Measurements from ENCODE around the gene FGFR2. TPM values are rescaled to one million over a fixed set of nuclear protein-coding genes. Genes with fewer than 3 reads are reported as not detected.
"Not testable (repeated sequence)": the region's sequence is repeated elsewhere in the genome, so short reads cannot be mapped to it uniquely, and the experiment has no call there.

FGFR2 gene
- total RNA-seq, 1 experiment from 2014 or later, result not detected

- Histone ChIP-seq H3K9me2 (replicated peaks; ENCODE audit: insufficient read depth, low read length) (no peaks in the 10 kb centered on the region), H3K9me3 (ENCODE audit: low read length) (no peaks in the 10 kb centered on the region), H3K4me3 (ENCODE audit: low read length) (no peak overlapping the region), H3K4me1 (ENCODE audit: low read length) (peaks cover 6% of the 10 kb centered on the region; the same call in 1 of the 2 replicates), H3K36me3 (ENCODE audit: insufficient read depth, low read length) (no peaks in the 10 kb centered on the region), H3K27me3 (ENCODE audit: low read length) (no peaks in the 10 kb centered on the region), H3K9ac (ENCODE audit: low read length) (no peak overlapping the region), H4K20me1 (ENCODE audit: insufficient read depth, low read depth, low read length) (no peaks in the 10 kb centered on the region), H3K4me2 (ENCODE audit: low read depth, low read length, poor library complexity, severe bottlenecking) (no peak overlapping the region), H3K27ac (ENCODE audit: low read length) (no peak overlapping the region), H2AFZ (ENCODE audit: low read length) (no peak overlapping the region), H3K79me2 (ENCODE audit: low read length) (no peaks in the 10 kb centered on the region)
- DNase-seq, result no peak
These were observed 72.8 kb downstream of the FGFR2 start for GRCh38 chr10:121525251-121526134.

DNA sequence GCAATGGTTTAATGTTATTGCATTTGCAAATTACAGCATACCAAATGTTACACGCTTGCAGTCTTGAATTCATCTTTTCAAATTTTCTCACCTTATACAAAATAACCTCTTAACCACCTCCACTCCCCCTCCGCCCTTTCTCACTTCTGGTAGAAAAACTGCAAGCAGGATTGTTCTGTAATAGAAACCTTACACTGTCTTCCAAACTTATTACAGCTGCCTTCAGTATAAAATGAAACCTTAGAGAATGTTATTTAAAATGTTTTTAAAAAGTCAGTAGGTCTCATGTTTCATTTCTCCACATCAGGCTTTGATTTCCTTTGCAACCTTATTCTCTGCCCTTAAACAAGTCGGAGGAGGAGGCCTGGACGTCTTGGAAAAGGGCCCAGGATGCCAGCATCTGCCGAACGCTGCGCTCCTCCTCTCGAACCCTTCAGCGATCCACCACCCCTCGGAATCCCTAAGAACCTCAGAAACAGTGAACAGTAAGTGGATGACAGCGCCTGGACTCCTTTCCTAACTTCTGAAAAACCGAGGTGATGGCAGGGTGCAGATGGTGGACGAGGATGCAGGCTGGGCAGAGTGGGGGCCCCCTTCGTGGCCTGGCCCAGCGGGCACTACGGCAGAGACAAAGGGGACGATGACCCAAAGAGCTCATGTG lies 74.0 kb downstream of the FGFR2 start:
- no peak for DNase-seq
- H2AFZ ChIP-seq (ENCODE audit: low read length), result no peak overlapping the region
- no peak overlapping the region for H3K4me2 ChIP-seq (ENCODE audit: low read depth, low read length, poor library complexity, severe bottlenecking)
- H4K20me1 ChIP-seq (ENCODE audit: insufficient read depth, low read depth, low read length), result no peaks in the 10 kb centered on the region
- H3K27me3 ChIP-seq (ENCODE audit: low read length), result no peaks in the 10 kb centered on the region
- H3K79me2 ChIP-seq (ENCODE audit: low read length), result no peaks in the 10 kb centered on the region
- no peak overlapping the region for H3K27ac ChIP-seq (ENCODE audit: low read length)
- peaks cover 6% of the 10 kb centered on the region; the same call in 1 of the 2 replicates for H3K4me1 ChIP-seq (ENCODE audit: low read length)
- H3K9me3 ChIP-seq (ENCODE audit: low read length), result no peaks in the 10 kb centered on the region
- no peaks in the 10 kb centered on the region for H3K36me3 ChIP-seq (ENCODE audit: insufficient read depth, low read length)
- no peak overlapping the region for H3K4me3 ChIP-seq (ENCODE audit: low read length)
- no peaks in the 10 kb centered on the region for H3K9me2 ChIP-seq (replicated peaks; ENCODE audit: insufficient read depth, low read length)
- no peak overlapping the region for H3K9ac ChIP-seq (ENCODE audit: low read length)

- no peak overlapping the region for H3K9ac ChIP-seq (ENCODE audit: low read length)
- H3K9me2 ChIP-seq (replicated peaks; ENCODE audit: insufficient read depth, low read length), result no peaks in the 10 kb centered on the region
- H3K4me2 ChIP-seq (ENCODE audit: low read depth, low read length, poor library complexity, severe bottlenecking), result no peak overlapping the region
- no peak for DNase-seq
- H3K4me1 ChIP-seq (ENCODE audit: low read length), result peaks cover 6% of the 10 kb centered on the region; the same call in 1 of the 2 replicates
- H3K9me3 ChIP-seq (ENCODE audit: low read length), result no peaks in the 10 kb centered on the region
- no peaks in the 10 kb centered on the region for H3K79me2 ChIP-seq (ENCODE audit: low read length)
- H3K4me3 ChIP-seq (ENCODE audit: low read length), result no peak overlapping the region
- H3K36me3 ChIP-seq (ENCODE audit: insufficient read depth, low read length), result no peaks in the 10 kb centered on the region
- H2AFZ ChIP-seq (ENCODE audit: low read length), result no peak overlapping the region
- H4K20me1 ChIP-seq (ENCODE audit: insufficient read depth, low read depth, low read length), result no peaks in the 10 kb centered on the region
- no peaks in the 10 kb centered on the region for H3K27me3 ChIP-seq (ENCODE audit: low read length)
- H3K27ac ChIP-seq (ENCODE audit: low read length), result no peak overlapping the region
These were observed 75.4 kb downstream of the FGFR2 start for GRCh38 chr10:121522831-121523230.

DNA sequence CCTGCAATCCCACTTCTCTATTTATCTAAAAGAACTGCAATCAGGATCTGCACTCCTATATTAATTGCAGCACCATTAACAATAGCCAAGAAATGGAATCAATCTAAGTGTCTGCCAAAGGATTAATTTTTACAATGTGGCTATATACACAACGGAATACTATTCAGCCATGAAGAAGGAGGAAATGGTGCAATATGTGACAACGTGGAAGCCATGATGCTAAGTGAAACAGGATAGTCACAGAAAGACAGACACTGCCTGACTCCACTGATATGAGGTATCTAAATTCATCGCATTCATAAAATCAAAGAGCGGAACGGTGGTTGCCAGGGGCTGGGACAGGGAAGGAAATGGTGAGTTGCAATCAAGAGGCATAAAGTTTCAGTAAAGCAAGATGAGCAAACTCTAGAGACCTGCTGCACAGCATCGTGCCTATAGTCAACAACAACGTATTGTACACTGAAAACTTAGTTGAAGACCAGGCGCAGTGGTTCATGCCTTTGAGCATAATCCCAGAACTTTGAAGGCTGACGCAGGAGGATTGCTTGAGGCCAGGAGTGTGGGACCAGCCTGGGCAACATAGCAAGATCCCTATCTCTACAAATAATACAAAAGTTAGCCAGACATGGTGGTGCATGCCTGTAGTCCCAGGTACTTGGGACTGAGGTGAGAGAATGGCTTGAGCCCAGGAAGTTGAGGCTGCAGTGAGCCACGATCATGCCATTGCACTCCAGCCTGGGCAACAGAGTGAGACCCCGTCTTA lies 76.3 kb downstream of the FGFR2 start:
- H3K9me2 ChIP-seq (replicated peaks; ENCODE audit: insufficient read depth, low read length), result no peaks in the 10 kb centered on the region
- DNase-seq, result no peak
- no peak overlapping the region for H3K9ac ChIP-seq (ENCODE audit: low read length)
- no peak overlapping the region for H3K4me2 ChIP-seq (ENCODE audit: low read depth, low read length, poor library complexity, severe bottlenecking)
- no peaks in the 10 kb centered on the region for H3K79me2 ChIP-seq (ENCODE audit: low read length)
- no peak overlapping the region for H3K4me3 ChIP-seq (ENCODE audit: low read length)
- no peak overlapping the region for H3K27ac ChIP-seq (ENCODE audit: low read length)
- H3K36me3 ChIP-seq (ENCODE audit: insufficient read depth, low read length), result no peaks in the 10 kb centered on the region
- no peaks in the 10 kb centered on the region for H3K9me3 ChIP-seq (ENCODE audit: low read length)
- no peaks in the 10 kb centered on the region for H3K27me3 ChIP-seq (ENCODE audit: low read length)
- H3K4me1 ChIP-seq (ENCODE audit: low read length), result peaks cover 4% of the 10 kb centered on the region; the same call in 1 of the 2 replicates
- no peaks in the 10 kb centered on the region for H4K20me1 ChIP-seq (ENCODE audit: insufficient read depth, low read depth, low read length)
- no peak overlapping the region for H2AFZ ChIP-seq (ENCODE audit: low read length)

DNA sequence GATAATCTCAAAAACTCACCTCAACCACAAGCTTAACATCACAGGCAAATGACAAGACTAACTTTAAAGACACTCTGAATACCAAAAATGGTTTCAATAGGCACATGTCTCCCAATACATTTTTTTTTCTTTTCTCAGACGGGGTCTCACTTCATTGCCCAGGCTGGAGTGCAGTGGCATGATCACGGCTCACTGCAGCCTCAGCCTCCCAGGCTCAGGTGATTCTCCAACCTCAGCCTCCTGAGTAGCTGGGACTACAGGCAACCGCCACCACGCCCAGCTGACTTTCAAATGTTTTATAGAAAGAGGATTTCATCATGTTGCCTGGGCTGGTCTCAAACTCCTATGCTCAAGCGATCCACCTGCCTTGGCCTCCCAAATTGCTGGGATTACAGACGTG lies 77.7 kb downstream of the FGFR2 start:
- not testable (repeated sequence) for H3K27ac ChIP-seq (ENCODE audit: low read length); H3K36me3 ChIP-seq (ENCODE audit: insufficient read depth, low read length); H3K9me2 ChIP-seq (replicated peaks; ENCODE audit: insufficient read depth, low read length); H3K27me3 ChIP-seq (ENCODE audit: low read length); H3K4me2 ChIP-seq (ENCODE audit: low read depth, low read length, poor library complexity, severe bottlenecking); H3K9me3 ChIP-seq (ENCODE audit: low read length); H2AFZ ChIP-seq (ENCODE audit: low read length); H3K4me1 ChIP-seq (ENCODE audit: low read length); H3K79me2 ChIP-seq (ENCODE audit: low read length); H3K9ac ChIP-seq (ENCODE audit: low read length); H4K20me1 ChIP-seq (ENCODE audit: insufficient read depth, low read depth, low read length); DNase-seq; H3K4me3 ChIP-seq (ENCODE audit: low read length)

DNA sequence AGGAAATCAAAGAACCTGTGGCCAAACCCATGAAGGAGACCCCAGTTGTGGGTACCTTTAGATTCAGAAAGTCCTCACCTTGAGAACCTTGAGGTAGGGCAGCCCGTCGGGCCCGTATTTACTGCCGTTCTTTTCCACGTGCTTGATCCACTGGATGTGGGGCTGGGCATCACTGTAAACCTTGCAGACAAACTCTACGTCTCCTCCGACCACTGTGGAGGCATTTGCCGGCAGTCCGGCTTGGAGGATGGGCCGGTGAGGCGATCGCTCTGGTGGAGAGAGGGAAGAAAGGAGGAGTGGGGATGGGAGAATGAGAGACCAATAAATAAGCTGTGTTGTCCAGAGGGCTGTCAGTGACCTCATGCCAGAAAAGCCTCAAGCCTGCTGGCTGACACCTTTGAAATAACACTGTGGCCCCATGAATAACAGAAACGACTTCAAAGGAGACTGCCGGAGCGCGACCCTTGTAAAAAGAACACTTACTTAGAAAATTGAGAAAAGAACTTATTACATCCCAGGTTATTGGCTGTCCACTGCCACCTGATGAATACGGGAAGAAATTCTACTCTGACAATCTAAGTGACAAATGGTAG lies 78.2 kb downstream of the FGFR2 start:
- Histone ChIP-seq H3K9ac (ENCODE audit: low read length) (no peak overlapping the region), H3K27ac (ENCODE audit: low read length) (no peak overlapping the region), H3K9me2 (replicated peaks; ENCODE audit: insufficient read depth, low read length) (no peaks in the 10 kb centered on the region), H3K27me3 (ENCODE audit: low read length) (no peaks in the 10 kb centered on the region), H3K79me2 (ENCODE audit: low read length) (no peaks in the 10 kb centered on the region), H3K36me3 (ENCODE audit: insufficient read depth, low read length) (no peaks in the 10 kb centered on the region), H3K4me3 (ENCODE audit: low read length) (no peak overlapping the region), H3K9me3 (ENCODE audit: low read length) (no peaks in the 10 kb centered on the region), H3K4me2 (ENCODE audit: low read depth, low read length, poor library complexity, severe bottlenecking) (no peak overlapping the region), H3K4me1 (ENCODE audit: low read length) (no peaks in the 10 kb centered on the region), H2AFZ (ENCODE audit: low read length) (no peak overlapping the region), H4K20me1 (ENCODE audit: insufficient read depth, low read depth, low read length) (no peaks in the 10 kb centered on the region)
- no peak for DNase-seq

- H3K9me3 ChIP-seq (ENCODE audit: low read length), result no peaks in the 10 kb centered on the region
- no peaks in the 10 kb centered on the region for H4K20me1 ChIP-seq (ENCODE audit: insufficient read depth, low read depth, low read length)
- DNase-seq, result no peak
- no peak overlapping the region for H3K27ac ChIP-seq (ENCODE audit: low read length)
- H3K36me3 ChIP-seq (ENCODE audit: insufficient read depth, low read length), result no peaks in the 10 kb centered on the region
- H3K9me2 ChIP-seq (replicated peaks; ENCODE audit: insufficient read depth, low read length), result no peaks in the 10 kb centered on the region
- H3K9ac ChIP-seq (ENCODE audit: low read length), result no peak overlapping the region
- H3K79me2 ChIP-seq (ENCODE audit: low read length), result no peaks in the 10 kb centered on the region
- H3K4me2 ChIP-seq (ENCODE audit: low read depth, low read length, poor library complexity, severe bottlenecking), result no peak overlapping the region
- H3K4me1 ChIP-seq (ENCODE audit: low read length), result no peaks in the 10 kb centered on the region
- H2AFZ ChIP-seq (ENCODE audit: low read length), result no peak overlapping the region
- H3K27me3 ChIP-seq (ENCODE audit: low read length), result no peaks in the 10 kb centered on the region
- H3K4me3 ChIP-seq (ENCODE audit: low read length), result no peak overlapping the region
These were observed 78.8 kb downstream of the FGFR2 start for GRCh38 chr10:121519411-121519810.

- Histone ChIP-seq H3K27ac (ENCODE audit: low read length) (no peak overlapping the region), H3K4me3 (ENCODE audit: low read length) (no peak overlapping the region), H3K27me3 (ENCODE audit: low read length) (no peaks in the 10 kb centered on the region), H4K20me1 (ENCODE audit: insufficient read depth, low read depth, low read length) (no peaks in the 10 kb centered on the region), H3K36me3 (ENCODE audit: insufficient read depth, low read length) (no peaks in the 10 kb centered on the region), H3K4me1 (ENCODE audit: low read length) (no peaks in the 10 kb centered on the region), H2AFZ (ENCODE audit: low read length) (no peak overlapping the region), H3K9ac (ENCODE audit: low read length) (no peak overlapping the region), H3K79me2 (ENCODE audit: low read length) (no peaks in the 10 kb centered on the region), H3K4me2 (ENCODE audit: low read depth, low read length, poor library complexity, severe bottlenecking) (no peak overlapping the region), H3K9me3 (ENCODE audit: low read length) (no peaks in the 10 kb centered on the region), H3K9me2 (replicated peaks; ENCODE audit: insufficient read depth, low read length) (no peaks in the 10 kb centered on the region)
- no peak for DNase-seq
These were observed 79.9 kb downstream of the FGFR2 start for GRCh38 chr10:121518333-121518732.

All from Karpas-422 (cell line).